Measurements from ENCODE around the gene COL11A1. TPM values are rescaled to one million over a fixed set of nuclear protein-coding genes. Genes with fewer than 3 reads are reported as not detected.

The COL11A1 gene
- total and polyA plus RNA-seq, 9 of the 15 experiments (the other 6 are each of a cell fraction or from before 2014, with no cell fraction given) = 0.07 TPM; not detected in 8

DNA sequence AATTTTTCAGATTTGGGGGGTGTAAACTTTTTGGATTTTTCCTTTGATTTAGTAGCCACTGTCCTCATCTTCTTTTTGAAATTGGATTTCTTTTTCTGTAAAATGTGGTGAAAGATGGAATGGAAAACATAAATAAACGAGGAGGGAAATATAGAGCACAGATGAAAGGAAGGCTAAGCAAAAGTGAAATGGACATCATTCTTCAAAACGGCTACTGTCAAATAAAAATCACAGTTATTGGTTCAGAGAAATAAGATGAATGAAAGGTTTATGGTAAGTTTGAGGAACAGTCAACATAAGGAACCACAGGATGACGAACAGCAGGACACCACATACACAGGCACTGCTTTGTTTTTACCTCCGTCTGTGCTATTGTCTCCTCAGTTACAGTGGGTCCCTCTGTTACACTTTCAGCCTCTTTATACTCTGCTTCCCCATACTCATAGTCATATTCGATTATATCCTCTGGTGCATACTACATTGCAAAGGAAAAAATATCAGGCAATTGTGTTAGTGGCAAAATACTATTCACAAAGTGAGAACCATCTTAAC lies 82.4 kb downstream of the COL11A1 start (continued):
- TF ChIP-seq GABPA (tag; conservative IDR thresholded peaks at IDR 0.05; ENCODE audit: low read depth) (no peak), HCFC1 (IDR thresholded peaks at IDR 0.05; ENCODE audit: low read depth, low read length) (no peak), ZC3H8 (IDR thresholded peaks at IDR 0.05) (no peak), MCM7 (IDR thresholded peaks at IDR 0.05) (no peak), NR2C2 (CRISPR knock-in tag; IDR thresholded peaks at IDR 0.05) (no peak), NR2C2 (tag; IDR thresholded peaks at IDR 0.05) (no peak), FOXK2 (conservative IDR thresholded peaks at IDR 0.05 in 1 of 2, IDR thresholded peaks at IDR 0.05 in 1 of 2; ENCODE audit: low read depth in 2 of 2) (no peak), MECOM (CRISPR knock-in tag; IDR thresholded peaks at IDR 0.05) (no peak), SNRNP70 (optimal IDR thresholded peaks at IDR 0.05; ENCODE audit: low read depth, low read length) (no peak)
- TF ChIP-seq, protein P1, sequence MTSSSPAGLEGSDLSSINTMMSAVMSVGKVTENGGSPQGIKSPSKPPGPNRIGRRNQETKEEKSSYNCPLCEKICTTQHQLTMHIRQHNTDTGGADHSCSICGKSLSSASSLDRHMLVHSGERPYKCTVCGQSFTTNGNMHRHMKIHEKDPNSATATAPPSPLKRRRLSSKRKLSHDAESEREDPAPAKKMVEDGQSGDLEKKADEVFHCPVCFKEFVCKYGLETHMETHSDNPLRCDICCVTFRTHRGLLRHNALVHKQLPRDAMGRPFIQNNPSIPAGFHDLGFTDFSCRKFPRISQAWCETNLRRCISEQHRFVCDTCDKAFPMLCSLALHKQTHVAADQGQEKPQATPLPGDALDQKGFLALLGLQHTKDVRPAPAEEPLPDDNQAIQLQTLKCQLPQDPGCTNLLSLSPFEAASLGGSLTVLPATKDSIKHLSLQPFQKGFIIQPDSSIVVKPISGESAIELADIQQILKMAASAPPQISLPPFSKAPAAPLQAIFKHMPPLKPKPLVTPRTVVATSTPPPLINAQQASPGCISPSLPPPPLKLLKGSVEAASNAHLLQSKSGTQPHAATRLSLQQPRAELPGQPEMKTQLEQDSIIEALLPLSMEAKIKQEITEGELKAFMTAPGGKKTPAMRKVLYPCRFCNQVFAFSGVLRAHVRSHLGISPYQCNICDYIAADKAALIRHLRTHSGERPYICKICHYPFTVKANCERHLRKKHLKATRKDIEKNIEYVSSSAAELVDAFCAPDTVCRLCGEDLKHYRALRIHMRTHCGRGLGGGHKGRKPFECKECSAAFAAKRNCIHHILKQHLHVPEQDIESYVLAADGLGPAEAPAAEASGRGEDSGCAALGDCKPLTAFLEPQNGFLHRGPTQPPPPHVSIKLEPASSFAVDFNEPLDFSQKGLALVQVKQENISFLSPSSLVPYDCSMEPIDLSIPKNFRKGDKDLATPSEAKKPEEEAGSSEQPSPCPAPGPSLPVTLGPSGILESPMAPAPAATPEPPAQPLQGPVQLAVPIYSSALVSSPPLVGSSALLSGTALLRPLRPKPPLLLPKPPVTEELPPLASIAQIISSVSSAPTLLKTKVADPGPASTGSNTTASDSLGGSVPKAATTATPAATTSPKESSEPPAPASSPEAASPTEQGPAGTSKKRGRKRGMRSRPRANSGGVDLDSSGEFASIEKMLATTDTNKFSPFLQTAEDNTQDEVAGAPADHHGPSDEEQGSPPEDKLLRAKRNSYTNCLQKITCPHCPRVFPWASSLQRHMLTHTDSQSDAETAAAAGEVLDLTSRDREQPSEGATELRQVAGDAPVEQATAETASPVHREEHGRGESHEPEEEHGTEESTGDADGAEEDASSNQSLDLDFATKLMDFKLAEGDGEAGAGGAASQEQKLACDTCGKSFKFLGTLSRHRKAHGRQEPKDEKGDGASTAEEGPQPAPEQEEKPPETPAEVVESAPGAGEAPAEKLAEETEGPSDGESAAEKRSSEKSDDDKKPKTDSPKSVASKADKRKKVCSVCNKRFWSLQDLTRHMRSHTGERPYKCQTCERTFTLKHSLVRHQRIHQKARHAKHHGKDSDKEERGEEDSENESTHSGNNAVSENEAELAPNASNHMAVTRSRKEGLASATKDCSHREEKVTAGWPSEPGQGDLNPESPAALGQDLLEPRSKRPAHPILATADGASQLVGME (CRISPR knock-in tag; IDR thresholded peaks at IDR 0.05) = no peak
- TF ChIP-seq, protein P2, sequence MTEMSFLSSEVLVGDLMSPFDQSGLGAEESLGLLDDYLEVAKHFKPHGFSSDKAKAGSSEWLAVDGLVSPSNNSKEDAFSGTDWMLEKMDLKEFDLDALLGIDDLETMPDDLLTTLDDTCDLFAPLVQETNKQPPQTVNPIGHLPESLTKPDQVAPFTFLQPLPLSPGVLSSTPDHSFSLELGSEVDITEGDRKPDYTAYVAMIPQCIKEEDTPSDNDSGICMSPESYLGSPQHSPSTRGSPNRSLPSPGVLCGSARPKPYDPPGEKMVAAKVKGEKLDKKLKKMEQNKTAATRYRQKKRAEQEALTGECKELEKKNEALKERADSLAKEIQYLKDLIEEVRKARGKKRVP (CRISPR knock-in tag; IDR thresholded peaks at IDR 0.05) = no peak
